HCEC 1CT (cell line): ENCODE measurements around the gene CD164L2.
A peak's percentile ranks its signal among the peaks of the same experiment; 100 is the strongest.

Source experiments
- DNase-seq: peaks from one replicate; pipeline ENCODE4 v3.0.0-alpha.2; 2017

CD164L2 gene

DNA sequence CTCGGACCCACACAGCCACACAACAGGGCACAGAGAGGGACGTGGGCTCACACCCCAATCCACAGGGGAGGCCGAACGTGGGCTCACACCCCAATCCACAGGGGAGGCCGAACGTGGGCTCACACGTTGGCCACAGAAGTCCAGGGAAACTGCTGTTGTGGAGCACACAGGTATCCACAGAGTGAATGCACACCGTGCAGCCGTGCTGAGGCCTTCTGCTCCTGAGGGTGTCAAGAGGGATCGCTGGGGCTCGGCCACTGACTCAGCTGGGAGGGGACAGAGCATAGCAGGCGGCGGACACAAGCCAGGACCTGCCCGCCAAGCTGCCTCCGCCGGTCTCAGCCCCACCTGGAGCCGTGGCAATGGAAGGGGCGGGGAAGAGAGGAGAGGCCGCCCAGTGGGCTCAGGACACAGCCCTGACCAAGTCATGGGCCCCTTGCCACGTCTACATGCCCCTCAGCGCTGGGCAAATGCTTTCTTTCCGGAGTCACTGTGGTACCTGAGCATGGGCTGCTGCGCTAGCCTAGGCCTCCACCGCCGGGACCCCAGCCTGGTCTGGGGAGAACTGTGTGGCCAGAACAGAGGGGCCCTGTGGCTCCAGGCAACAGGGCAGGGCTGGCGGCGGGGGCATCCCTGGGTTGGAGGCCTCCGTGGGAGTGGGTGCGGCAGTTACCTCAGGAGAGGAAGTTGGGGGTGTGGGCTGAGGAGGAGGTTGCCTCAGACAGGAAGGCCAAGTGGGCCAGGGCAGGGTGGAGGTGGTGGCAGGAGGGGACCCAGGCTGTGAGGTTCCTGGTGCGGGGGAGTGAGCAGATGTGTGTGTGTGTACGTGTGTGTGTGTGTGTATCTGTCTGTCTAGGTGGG, 40.1 kb downstream of the CD164L2 start:
- DNase-seq, result no peak

DNA sequence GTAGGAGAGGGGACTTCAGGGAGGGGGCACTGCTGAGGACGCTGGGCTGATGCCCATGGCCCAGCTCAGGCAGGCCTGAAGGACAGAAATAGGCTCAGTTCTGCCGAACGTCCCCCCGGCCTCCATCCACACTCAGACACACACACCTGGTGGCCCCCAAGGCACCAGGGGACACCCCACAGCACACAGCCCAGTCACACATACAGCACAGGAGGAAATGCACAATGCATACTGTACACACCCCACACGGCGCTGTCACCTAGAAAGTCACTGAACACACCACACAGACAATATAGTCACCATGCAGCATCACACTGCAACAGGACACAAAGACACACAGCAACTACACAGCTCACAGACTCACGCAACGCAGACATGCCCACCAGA, 40.7 kb downstream of the CD164L2 start:
- no peak for DNase-seq

DNA sequence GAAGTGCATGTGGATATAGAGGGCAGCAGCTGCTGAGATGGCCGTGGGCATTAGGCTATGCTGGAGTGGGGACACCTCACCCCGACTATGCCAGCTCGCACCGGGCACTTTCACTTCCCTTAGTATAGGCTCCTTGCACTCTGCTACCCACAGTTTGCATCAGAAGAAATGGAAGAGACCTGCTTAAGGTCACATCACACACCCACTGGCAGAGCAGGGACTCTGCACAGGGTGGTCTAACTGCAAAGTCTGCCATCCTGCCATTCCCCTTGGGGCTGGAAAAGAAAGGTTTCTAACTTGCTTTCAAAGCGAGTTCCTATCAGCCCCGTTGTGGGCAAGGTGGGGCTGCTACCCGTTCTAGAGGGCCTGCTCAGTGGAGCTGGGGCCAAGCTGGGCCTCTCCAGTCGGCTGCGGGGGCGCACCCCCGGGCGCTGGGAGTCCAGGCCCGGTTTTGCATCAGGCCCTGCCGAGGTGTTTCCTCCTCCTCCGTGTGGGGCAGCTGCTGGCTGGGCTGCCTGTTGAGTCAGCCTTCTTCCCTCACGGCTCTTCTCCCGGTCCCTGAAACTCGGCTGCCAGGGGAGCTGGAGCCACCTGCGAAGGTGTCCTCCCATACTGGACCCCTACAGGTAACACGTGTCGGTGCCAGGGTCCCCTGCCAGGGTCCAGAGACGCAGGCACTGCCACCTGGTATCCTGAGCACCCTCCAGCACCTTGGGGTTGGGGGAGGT, 41.4 kb downstream of the CD164L2 start, which contains the start of gene SYTL1:
Gene SYTL1 (plus strand): TSS at position 498 of the 728 bp plus-strand sequence. CDS start 3,313 bp downstream, outside the sequence.
- DNase-seq, result peak; percentile 32

GRCh38 chr1:27339213-27339612, 43.9 kb downstream of the CD164L2 start:
- no peak for DNase-seq

GRCh38 chr1:27338751-27339150, 44.4 kb downstream of the CD164L2 start:
- no peak for DNase-seq

- DNase-seq, result no peak
These were observed 46.4 kb downstream of the CD164L2 start for GRCh38 chr1:27336756-27337155.

DNA sequence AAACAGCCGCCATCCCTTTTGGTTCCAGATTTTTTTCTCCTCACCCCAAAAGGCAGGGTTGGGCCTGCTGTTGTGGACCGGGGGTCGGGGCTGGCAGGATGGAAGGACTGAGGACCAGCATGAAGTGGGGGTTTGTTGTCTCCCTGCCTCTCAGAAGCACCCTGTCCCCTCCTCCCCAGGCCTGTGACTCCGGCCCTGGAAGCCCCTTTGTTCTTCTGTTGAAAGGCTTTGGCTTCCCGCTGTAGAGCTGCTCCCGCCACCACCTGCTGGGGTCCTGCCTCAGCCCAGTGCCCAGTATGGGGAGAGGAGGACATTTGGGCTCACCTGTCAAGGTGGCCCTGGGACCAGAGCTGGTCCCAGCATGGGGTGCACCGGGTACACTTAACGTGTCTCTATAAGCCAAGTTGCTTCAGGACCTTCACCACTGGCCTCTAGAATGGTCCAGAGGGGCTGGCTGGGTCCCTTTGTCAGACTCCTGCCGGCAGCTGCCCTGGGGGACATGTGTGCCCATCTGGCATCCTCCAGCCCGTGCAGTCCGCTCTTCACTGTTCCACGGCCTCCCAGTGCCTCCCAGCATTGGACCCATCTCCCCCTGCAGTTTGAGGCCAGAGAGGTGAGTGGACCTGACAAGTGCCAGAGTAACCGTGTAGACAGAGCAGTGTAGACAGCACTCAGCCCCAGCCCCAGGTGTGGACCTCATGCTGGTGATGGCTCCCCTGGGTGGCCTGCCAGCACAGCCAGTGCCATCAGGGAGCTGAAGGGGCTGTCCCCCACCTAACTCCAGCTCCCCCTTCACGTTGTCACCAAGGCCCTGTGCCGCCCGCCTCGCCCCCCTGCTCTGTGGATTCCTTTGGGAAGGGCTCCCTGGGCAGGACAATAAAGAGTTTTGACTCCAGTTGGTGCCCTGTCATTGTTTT, 47.4 kb downstream of the CD164L2 start:
- DNase-seq, result no peak

GRCh38 chr1:27333717-27334279, 49.3 kb downstream of the CD164L2 start:
- DNase-seq, result no peak

- DNase-seq, result peak; percentile 16
These were observed 50.4 kb downstream of the CD164L2 start for GRCh38 chr1:27332536-27333281.

DNA sequence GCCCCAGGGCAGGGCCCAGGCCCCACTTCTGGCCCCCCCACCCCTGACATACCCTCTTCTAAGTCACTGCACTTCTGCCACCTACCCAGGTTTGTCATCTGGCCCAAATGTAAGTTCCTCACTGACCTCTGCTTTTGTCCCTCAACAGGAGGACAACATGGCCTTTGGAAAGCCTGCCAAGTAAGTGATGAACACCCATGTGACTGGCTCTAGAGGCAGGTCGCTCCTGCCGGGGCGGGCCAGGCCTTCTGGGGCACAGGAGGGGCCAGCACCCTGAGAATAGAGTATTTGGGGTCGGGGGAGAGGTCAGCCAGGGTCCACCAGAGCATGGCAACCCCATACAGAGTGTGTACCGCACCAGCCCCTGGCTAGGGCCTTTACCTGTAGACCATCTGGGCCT, 51.2 kb downstream of the CD164L2 start:
- DNase-seq, result no peak

GRCh38 chr1:27331426-27331825, 51.7 kb downstream of the CD164L2 start:
- no peak for DNase-seq

DNA sequence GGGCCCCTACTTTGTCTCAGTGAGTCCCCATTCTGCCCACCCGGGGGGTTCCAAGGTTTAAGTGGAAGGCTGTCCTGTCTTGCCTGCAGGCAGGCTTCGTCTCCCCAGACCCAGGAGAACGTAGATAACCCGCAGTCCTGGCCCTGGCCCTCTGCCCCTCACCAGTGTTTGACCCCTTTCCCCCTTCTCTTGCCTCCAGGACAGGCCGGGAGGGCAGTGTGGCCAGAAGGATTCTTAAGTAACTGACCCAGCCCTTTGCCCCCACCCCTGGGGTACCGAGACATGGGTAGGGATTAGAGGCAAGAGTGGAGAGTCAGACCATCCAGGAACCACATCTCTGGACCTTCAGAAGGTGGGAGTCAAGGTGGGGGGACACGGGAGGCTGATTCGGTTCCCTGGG, 52.3 kb downstream of the CD164L2 start:
- no peak for DNase-seq
